CD4-positive, alpha-beta T cell treated with Interferon gamma for 1 hour (primary cell): ENCODE results near the gene CHTF18.
"Not testable (repeated sequence)": the region's sequence is repeated elsewhere in the genome, so short reads cannot be mapped to it uniquely, and the experiment has no call there.

Experiments used
- DNase-seq: peaks from one replicate; pipeline ENCODE4 v3.0.0-alpha.2; 2020

CHTF18 gene

GRCh38 chr16:813916-814412 lies 25.5 kb downstream of the CHTF18 start:
- DNase-seq: no peak

DNA sequence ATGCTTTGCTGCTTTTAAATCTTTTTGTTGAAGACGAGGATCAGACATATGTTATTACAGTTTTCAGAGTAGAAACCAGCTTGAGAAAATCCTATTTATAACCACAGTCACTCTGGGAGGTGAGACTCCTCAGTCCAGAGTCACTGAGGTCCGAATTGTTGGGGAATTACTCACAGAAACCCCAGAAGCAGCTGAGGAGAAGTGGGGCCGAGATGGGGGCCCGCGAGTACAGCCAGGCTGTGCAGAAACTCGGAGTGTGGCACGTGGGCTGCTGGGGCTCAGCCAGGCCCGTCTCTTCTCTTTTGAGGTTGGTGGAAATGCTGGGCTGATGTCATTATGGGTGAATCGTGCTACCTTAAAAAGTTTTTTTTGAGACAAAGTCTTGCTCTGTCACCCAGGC lies 26.6 kb downstream of the CHTF18 start:
- no peak for DNase-seq

DNA sequence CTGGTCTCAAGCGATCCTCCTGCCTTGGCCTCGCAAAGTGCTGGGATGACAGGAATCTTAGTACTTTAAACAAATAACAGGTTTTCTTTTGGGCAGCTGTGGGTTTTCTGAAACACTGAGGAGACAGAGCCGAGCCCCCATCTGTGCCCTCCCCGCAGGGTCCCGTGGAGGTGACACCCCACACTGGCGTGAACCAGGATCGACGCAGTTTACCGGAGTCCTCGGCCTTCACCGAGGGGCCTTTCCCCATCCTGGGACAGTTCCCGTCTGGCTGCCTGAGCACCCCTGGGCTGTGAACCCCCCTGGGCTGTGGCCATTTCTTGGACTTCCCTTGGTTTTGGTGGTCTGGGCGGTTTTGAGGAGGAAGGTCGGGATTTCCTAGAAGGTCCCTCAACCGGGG lies 27.4 kb downstream of the CHTF18 start:
- DNase-seq: no peak

- no peak for DNase-seq
These were observed 28.8 kb downstream of the CHTF18 start for GRCh38 chr16:817001-817906.

DNA sequence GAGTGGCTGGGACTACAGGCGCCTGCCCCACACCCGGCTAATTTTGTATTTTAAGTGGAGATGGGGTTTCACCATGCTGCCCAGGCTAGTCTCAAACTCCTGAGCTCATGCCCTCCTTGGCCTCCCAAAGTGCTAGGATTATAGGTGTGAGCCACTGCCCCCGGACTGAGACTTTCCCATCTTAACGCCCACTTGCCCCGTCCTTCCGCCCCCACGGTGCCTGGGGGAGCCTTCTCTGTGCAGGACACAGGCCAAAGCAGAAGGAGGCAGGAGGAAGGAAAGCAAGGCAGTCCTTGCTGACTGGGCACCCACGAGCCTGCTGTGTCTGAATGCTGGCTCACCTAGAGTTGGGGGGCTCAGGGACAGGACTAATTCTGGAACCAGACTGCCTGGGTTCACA lies 29.7 kb downstream of the CHTF18 start:
- DNase-seq: no peak

DNA sequence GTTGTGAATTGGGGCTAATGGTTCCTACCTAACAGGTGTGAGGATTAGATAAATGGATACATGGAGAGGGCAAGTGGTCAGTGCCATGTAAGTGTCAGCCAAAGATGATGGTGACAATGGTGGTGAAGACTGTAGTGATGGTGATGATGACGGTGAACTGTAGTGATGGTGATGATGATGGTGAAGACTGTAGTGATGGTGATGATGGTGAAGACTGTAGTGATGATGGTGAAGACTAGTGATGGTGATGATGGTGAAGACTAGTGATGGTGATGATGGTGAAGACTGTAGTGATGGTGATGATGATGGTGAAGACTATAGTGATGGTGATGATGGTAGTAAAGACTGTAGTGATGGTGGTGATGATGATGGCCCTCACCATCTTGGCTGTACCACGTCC lies 30.2 kb downstream of the CHTF18 start:
- no peak for DNase-seq

GRCh38 chr16:819336-820043 lies 31.1 kb downstream of the CHTF18 start:
- DNase-seq: peak; percentile 22

DNA sequence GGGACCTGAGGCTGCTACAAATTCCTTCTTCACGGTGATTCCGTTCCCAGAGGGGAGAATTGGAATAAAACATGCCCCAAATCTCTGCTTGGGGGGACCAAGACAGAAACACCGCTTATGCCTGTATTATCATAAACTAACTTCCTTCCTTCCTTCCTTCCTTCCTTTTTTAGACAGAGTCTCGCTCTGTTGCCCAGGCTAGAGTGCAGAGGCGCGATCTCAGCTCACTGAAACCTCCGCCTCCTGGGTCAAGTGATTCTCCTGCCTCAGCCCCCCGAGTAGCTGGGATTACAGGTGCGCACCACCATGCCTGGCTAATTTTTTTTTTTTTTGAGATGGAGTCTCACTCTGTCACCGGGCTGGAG lies 31.6 kb downstream of the CHTF18 start:
- not testable (repeated sequence) for DNase-seq

DNA sequence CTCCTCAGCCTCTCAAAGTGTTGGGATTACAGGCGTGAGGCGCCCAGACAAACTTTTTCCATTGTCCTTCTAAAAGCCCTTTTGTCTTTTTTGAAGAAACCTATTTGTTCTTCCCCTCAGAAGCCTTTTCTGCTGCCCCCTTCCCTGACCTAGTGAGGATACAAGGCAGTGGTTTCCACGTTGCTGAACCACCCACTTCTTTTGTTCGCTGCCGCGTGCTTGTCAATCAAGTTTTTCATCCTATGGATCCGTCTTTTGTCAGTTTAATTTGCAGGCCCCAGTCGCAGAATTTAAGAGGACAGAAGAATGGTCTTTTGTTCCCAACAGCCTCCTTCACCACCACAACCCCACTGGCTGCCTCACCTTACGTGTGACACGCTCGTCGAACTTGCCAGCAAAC lies 32.3 kb downstream of the CHTF18 start:
- DNase-seq: no peak

GRCh38 chr16:821751-822150 lies 33.3 kb downstream of the CHTF18 start:
- DNase-seq: no peak

DNA sequence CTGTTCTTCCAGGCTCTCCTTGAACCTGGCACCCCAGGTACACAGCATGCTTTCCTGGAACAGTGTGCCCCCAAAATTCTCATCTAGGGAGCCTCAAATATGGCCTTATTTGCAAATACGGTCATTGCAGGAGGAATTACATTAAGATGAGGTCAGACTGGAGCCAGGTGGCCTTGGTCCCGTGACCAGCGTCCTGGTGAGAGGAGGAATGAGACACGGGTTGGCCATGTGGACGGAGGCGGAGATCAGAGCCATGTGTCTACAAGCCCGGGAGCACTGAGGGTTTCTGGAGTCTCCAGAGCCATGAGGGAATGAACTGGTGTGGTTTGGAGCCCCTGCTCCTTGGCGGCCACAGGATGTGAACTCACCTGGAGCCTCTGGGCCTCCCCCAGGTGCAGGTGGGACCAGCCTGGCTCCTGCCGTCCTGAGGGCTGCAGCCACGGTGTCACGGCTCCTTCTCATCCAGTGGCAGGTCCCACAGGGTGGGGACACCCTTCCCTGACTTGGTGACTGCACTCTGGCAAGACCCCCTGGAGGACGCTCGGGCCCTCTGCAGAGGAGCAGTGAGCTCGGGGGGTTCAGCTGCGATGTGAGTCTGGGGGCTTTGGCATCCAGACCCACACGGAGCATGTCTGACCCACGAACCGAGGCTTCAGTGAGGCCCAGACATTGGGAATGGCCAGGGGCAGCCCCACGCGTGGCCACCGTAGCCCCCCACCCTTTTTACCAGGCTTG lies 33.9 kb downstream of the CHTF18 start:
- no peak for DNase-seq

- no peak for DNase-seq
These were observed 34.5 kb downstream of the CHTF18 start for GRCh38 chr16:822909-823297.

GRCh38 chr16:824194-824593 lies 35.8 kb downstream of the CHTF18 start:
- DNase-seq: no peak

DNA sequence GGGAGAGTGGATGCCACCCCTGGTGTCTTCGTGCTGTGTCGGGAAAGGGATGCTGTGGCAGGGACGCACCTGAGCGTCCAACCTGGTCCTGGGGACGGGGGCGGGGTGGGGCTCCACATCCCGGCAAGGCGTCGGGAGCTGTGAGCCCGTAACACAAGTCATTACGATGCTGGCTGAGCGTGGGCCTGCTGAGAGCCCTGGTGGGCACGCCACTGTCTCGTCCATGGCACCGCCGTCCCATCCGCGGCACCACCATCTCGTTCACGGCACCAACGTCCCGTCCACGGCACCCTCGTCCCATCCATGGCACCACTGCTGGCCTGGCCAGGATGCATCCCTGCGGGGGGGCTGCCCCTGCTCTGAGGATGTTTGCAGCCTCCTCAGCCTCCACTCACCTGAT lies 36.2 kb downstream of the CHTF18 start:
- DNase-seq: no peak

- DNase-seq: no peak
These were observed 37.1 kb downstream of the CHTF18 start for GRCh38 chr16:825341-826061.

DNA sequence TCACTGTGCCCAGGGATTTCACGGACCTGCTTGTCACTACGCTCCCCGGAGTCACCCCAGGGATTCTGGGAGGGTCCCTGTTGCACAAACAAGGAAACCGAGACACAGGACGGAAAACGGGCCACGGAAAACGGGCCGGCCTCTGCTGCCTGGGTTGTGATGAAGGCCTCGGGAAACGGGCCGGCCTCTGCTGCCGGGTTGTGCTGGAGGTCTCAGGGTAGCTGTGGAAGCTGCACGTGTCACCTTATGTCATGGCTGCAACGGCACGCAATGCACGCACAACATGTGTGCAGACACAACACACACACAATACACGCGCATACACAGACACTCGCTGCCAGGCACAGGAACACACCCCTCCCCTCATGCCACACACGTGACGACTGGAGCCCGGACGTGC lies 39.1 kb downstream of the CHTF18 start:
- DNase-seq: no peak

DNA sequence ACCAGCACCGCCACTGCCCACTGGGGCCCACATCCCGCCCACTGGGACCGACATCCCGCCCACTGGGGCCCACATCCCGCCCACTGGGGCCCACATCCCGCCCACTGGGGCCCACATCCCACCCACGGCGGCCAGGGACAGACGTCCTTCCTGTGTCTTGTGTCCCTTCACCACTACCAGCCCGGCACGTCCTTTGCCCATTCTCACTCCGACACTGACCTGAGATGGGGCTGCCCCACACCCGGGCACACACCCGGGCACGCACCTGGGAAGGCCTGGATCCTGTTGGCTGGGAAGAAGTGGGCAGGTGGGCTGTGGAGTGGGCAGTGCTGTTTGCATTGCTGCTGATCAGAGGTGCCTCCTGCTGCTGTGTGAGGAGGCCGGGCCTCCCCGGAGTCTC lies 40.5 kb downstream of the CHTF18 start:
- no peak for DNase-seq

GRCh38 chr16:830107-830870 lies 41.9 kb downstream of the CHTF18 start:
- DNase-seq: no peak

DNA sequence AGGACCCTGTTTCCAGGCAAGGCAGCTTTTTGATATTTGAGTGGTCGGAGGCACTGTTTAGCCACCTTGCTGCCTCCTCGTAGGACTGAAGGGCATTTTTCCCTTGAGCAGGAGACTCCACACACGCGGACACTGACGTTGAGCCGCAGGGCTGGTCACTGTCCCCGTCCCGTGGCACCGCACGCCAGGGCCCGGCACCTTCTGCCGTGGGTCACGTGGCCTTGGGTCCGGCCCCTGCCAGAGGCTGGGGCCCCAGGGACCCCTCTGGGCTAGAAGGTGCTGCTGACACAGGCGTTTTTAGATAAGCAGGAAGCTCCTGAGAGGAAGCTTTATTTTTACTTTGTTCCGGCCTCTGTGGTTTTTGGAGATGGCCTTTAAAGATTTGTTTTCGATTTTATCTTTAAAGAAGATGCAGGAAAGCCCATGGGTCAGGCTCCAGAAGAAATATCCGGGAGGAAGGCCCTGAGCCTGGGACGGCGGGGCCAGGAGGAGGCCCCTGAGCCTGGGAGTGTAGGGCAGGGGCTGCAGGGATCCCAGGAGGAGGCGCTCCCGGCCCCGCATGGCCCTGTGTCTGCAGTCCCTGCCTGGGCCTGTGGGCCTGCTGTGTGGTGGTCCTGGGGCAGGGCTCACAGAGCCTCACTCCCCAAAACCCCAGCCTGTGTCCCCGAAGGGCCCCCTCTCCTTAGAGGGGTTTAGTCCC lies 42.6 kb downstream of the CHTF18 start:
- no peak for DNase-seq

GRCh38 chr16:831571-832413 lies 43.4 kb downstream of the CHTF18 start:
- no peak for DNase-seq
